NCI-H345 treated with DMSO at 0.1 percent for 48 hours (cell line): ENCODE data around the gene FIS1.
"Not testable (repeated sequence)": the region's sequence is repeated elsewhere in the genome, so short reads cannot be mapped to it uniquely, and the experiment has no call there.

Source experiments
- DNase-seq: peaks from one replicate; lab custom pipeline; 2025; ENCODE audit not compliant: unreplicated experiment; lab: John Stamatoyannopoulos, UW

The FIS1 gene

GRCh38 chr7:101206665-101207042 lies 38.2 kb downstream of the FIS1 start:
- DNase-seq: no peak

- no peak for DNase-seq
Measured at GRCh38 chr7:101205901-101206664, 38.8 kb downstream of the FIS1 start.

DNA sequence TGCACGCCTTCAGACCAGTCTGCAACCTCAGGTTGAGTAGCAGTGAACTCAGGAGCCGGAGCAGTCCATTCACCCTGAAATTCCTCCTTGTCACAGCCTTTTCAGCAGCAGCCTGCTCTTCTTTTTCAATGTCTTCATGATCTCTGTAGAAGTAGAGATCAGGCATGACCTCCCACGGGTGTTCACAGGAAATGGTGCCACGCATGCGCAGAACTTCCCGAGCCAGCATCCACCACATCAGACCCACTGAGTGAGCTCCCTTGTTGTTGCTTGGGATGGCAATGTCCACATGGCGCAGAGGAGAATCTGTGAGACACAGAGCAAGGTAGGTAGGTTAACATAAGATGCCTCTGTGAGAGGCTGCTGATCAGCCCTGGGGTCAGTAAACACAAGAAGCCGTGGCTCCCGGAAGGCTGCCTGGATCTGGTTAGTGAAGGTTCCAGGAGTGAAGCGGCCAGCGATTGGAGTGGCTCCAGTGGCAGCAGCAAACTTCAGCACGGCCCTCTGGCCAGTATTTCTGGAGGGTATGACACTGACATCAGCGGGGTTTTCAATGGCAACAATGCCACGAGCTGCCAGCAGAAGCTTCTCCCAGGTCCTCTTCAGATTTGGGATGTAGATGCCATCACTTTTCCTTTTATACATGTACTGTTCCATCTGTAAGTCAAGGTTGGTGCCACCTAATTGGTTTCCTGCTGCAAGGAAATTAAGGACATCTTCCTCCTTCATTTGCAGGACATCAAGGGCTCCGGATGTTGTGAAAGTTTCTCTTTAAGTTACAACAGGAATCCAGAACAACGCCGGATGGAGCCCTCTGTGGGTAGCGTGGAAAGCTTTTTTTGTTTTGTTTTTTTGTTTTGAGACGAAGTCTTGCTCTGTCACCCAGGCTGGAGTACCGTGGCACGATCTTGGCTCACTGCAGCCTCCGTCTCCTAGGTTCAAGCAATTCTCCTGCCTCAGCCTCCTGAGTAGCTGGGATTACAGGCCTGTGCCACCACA lies 40.8 kb downstream of the FIS1 start:
- not testable (repeated sequence) for DNase-seq

GRCh38 chr7:101202603-101202918 lies 42.3 kb downstream of the FIS1 start:
- DNase-seq: no peak

- no peak for DNase-seq
Measured at GRCh38 chr7:101201695-101202602, 42.9 kb downstream of the FIS1 start.

GRCh38 chr7:101200862-101201599 lies 43.9 kb downstream of the FIS1 start, which contains the start of gene MOGAT3:
MOGAT3 (minus strand) TSS chr7:101201036; CDS start chr7:101200854, 182 bp downstream.
- no peak for DNase-seq

- DNase-seq: no peak
Measured at GRCh38 chr7:101200504-101200861, 44.4 kb downstream of the FIS1 start.

- not testable (repeated sequence) for DNase-seq
Measured at GRCh38 chr7:101199522-101199921, 45.4 kb downstream of the FIS1 start.

GRCh38 chr7:101198476-101198875 lies 46.4 kb downstream of the FIS1 start:
- DNase-seq: no peak

DNA sequence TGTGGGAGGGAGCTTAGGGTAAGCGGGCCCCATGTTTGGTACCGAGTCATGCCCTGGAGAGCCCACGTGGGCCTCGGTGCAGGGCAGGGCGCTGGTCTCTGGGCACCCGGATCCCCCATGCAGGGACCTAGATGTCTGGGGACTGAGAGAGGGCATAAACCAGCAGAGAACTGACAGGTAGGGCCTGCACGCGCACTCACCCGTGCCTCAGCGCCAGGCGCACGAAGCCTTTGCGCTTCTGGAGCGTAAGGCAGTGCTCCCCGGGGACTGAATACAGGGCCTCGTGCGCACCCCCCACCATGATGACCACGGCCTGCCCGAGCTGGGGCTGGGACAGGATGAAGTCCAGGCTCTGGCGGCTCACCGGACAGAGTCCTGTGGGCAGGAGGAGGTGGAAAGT lies 46.9 kb downstream of the FIS1 start:
- no peak for DNase-seq

DNA sequence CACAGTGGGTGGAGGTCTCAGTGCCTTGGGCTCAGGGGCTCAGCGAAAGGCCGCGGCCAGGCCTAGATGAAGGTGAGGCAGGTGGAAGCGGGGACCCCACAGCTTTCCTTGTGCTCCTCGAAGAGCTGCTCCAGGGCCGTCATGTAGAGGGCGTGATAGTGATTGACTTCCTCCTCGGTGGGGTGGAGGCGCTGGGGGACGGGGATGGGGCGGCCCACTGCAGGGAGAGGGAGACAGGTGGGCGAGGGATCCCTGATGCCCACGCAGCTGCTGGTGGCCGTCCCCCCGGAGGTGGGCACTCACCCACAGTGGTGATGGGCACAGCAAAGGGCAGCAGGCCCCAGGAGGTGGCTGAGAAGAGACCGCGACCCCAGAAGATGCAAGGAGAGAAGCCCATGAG lies 49.0 kb downstream of the FIS1 start:
- DNase-seq: no peak
